NCI-H748 (cell line): ENCODE results near the gene CCNK.

ENCODE experiments used
- DNase-seq: peaks from one replicate; lab custom pipeline; 2025; ENCODE audit not compliant: unreplicated experiment; lab: John Stamatoyannopoulos, UW

The CCNK gene

DNA sequence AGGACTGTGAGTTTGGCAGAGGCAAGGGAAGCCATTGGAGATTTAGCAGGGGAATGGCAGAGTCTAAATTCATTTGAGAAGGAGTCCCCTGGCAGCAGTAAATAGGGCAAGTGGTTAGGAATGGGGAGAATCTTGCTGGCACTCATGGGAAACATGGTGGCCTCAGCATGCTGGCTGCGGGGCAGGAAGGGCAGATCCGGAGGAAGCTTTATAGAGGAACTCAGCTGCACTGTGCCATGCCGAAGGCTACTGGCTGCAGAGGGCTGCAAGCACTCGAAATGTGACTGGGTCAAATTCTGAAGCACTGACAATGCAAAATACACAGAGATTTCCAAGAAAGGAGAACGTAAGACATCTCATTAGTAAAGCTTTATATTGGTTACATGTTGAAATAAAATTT lies 23.9 kb downstream of the CCNK start:
- DNase-seq, result no peak

DNA sequence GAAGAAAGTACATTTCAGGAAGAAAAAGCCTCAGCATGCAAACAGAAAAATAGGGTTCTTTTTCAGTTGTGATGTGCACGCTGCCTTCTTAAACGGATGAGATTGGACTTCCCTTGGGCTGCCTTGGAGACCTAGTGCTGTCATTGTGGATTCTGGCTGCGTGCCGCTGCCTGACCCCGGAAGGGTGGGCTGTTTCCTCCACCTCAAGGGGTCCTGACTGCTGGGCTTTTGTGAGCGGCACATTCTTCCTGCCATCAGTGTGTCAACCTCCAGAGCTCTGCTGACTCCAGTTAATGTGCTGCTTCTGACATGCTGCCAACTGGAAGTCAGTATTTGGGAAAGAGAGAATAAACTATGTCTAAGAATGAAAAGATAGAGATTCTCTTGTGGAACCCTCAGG lies 25.1 kb downstream of the CCNK start:
- DNase-seq, result no peak

DNA sequence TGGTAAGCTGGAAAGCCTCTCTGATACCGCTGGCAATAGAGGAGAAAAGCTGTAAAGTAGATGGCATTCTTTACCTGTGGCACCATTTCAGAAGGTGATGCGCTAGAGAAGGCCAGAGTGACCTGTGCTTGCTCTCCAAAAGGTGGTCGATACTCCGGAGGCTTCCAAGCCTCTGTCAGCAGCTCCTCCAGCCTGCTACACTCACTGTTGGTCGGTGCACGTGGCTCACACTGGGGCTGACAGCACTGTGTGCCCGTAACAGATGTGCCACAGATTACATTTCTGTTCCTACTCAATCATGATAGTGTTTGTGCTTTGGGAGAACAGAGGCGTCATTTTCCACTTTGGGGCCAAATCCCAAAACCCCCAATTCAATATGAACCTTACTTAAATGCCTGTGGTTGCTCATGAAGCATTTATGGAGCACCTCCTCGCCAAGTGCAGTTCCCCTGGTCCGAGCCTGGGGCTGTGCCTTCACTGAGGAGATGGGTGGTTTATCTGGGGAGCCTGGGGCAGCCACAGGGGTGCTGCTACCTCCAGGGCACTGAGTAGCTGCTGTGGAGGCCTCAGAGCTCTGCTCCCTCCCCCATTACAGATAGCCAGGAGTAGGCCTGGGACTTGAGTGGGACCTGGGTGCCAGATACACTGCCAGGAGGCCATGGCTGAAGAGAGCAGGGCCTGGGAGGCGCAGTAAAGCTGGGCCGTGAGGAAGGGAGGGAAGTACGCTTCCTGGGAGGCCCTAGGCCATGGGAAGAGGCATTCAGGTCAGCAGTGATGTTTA lies 26.8 kb downstream of the CCNK start:
- no peak for DNase-seq

DNA sequence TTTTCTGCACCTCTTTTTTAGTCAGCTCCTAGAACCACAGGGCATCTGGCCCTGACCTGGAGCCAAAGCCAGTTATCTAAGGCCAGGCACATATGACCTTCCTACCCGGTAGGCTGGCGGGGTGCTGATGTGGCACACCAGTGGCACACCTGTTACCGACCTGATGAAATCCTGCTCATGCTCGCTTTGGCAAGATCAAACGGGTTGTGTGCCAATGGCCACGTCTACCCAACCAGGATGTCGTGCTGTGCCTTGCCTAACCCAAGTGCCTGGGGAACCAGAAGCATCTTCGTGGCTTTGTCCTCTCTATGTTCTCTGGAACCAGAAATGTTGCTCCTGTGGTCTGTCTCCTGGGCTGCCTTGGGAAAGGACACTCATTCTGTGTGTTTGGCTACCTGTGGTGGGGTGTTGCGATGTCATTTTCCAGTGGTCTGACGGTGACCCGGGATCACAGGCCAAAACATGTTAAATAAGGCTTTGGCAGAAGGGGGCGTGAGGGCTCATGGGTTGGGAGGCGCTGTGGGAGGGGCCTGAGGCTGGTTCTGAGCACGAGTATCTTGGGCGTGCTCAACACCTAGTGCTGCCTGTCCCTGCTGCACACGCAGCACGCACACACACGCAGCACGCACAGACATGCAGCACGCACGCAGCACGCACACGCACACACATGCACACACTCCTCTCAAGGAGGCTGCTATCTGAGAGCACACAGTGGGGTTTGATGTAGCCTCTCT lies 27.9 kb downstream of the CCNK start:
- no peak for DNase-seq

DNA sequence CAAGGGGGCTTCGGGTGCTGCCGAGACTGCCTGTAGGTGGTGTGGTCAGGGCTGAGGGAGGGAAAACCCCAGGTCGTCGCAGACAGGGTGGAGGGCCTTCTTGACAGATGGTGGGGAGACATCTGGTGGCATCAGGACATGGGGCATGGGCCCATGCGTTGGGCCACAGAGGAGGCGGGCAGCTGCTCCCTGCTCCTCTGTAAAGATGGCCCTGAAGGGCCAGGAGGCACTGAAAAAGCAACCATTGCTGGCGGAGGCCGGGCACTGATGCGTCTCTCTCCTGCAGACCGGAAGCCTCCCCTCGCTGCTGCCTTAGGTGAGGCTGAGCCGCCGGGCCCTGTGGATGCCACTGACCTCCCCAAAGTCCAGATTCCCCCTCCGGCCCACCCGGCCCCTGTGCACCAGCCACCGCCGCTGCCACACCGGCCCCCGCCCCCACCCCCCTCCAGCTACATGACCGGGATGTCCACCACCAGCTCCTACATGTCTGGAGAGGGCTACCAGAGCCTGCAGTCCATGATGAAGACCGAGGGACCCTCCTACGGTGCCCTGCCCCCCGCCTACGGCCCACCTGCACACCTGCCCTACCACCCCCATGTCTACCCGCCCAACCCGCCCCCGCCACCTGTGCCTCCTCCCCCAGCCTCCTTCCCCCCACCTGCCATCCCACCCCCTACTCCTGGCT lies 28.8 kb downstream of the CCNK start:
- no peak for DNase-seq

DNA sequence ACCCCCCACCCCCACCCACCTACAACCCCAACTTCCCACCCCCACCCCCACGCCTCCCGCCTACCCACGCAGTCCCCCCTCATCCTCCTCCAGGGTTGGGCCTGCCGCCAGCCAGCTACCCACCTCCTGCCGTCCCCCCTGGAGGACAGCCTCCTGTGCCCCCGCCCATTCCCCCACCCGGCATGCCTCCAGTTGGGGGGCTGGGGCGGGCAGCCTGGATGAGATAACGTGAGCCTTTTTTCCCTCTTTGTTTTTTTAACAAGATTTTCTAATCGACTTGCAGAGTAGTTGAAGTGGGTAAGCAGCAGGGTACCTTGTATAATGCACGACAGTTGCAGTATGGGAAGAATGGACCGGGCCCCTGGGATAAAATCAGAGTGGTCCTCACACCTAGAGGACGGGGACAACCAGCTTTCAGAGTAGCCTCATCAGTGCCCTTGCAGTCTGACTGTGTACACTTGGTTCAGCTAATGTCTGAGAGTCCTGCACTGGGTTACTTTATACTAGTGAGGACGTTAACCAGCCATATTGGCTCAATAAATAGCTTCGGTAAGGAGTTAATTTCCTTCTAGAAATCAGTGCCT lies 29.4 kb downstream of the CCNK start:
- no peak for DNase-seq

DNA sequence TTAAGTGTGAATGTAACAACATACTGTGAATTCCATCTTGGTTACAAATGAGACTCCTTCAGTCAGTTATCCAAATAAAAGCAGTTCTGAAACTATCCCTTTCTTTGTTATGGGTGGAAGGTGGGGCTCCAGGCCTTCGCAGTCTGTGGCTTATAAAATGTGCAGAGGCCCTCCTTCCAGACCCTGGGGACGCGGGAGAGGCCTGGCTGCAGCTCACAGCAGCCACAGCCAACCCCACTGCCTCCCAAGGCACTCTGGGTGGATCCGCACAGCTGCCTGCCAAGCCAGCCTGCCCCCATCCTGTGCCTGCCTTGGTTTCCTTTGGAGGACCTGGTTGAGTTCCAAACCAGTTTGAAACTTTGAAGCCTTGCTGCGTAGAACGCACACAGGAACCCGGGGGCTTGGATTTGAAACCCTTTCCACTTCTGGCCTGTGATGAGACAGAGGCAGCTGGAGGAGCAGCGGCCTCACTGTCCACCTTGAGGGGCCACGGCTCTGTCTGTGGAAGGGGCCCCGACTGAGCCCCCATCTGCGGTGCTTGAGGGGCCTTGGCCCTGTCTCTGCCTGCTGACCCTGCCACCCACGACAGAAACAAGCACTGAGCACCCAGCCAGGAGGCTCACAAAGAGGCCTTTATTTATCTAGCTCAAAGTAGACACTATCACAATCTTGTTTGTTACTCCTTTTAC lies 30.4 kb downstream of the CCNK start:
- DNase-seq, result no peak

DNA sequence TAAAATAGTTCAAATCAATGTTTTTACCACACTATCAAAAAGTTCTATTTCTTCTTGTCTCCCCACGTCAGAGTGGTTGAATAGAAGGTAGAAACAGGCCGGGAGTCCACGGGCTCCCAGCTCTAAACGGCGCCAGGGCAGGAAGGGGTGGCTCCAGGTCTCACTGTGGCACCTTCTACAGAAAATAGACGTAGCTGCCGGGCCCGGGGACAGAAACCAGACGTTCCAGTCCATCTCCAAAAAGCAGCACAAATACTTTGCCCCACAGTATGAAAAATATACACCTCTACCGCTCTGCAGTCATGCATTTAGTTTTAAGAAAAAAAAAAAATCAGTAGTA lies 30.9 kb downstream of the CCNK start:
- no peak for DNase-seq

DNA sequence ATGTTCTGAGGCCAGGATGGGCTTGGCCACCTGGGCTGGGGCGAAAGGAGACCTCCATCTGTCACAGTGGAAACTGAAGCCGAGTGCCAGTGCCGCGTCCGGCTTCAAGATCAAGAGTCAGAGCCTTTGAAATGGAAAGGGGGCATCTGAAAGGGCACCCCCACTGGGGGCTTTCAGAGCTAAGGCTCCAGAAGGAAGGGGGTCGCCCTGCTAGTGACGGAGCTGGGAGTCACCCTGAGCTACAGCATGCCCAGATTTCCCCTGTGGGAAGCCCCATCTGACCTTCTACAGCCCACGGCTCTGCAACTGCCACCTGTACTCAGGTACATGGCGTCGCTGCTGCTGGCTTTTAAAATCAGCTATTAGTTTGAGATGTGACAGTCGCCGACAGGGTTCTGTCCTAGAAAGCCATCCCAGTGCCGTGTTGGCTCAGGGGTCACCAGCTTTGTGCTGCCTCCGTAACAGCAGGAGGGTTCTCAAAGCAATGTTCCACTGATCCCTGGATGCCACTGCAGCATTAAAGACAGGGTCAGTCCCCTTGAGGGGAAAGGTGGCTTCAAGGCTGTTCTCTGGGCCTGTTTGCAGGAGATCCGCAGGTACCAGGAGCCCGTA lies 31.5 kb downstream of the CCNK start:
- DNase-seq, result no peak

DNA sequence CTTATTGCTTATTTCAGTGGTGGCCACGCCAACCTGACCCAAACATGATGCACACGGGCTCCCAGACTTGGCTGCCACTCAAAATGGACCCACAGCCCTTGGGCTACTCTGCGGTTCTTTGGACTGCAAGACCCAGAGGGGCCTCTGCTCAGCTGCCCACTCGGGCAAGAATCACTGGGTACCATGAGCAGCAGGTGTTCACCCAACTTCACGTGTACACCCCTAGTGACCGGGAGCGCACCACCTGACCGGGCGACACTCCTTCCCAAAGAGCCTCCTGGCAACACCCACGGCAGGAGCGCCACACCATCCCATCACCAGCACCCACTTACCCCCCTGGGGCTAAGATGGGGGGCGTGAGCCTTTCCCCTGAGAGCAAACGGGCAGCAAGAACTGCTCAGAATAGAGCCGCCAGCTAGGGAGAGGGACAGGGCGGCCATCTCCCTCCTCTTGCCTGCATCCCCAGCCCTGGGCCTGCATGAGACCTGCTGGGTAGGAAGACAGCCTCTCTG lies 32.0 kb downstream of the CCNK start:
- no peak for DNase-seq

DNA sequence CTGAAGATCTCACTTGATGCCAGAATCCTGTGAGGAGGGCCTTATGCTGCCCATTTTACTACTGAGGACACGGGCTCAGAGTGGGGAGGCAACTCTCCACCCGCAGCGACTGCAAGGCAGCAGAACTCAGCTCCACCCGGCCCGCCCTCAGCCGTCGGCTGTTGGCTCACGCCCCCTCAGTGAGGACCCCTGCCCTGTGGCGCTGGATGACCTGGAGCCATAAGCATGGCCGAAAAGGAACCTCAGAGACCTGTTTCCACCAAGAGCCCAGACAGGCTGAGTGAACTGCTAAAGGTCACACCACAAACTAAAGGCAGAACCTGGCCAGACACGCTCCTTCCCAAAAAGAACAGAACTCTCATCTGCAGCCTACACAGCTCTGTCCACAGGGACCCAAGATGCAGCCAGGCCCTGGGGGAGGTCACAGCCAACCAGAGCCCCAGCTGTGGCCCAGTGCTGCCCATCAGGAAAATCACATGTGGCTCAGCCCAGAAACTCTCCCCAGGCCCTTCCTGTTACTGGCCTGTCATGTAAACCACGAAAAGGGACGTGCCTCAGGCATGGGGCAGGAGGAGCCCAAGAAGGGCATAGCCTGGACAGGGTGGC lies 32.8 kb downstream of the CCNK start:
- no peak for DNase-seq

DNA sequence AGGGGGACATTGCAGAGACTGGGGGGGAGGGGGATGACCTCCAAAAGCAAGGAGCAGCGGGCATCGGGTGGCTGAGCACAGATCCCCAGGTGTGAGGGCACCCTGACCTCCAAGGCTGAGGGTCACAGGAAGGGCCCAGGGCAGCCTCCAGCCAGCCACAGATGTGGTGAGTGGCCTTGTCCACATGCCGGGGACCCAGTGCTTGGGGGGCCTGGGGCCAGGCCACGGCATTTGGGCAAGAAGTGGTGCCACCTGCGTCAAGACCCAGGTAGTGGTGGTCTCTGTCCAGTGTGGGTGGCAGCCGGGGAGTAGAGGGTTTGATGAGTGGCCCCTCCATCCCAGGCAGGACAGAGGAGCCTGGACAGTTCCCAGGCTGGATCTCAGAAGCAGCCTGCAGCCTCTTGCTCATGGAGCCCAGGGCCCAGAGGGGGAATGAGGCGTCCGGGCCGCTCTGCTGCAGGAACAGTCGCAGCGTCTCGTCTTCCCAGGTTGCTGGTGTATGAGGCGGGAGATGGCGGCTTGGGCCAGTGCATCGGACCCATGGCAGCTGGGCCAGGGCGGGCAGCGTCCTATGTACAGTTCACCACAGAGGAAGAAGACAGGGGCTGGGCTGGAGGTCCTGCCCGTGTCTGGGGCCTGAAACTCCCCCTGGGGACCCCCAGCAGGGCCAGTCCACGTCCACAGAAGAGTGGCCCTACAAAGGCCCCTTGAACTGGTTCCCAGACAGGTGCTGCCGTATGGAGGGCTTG lies 33.5 kb downstream of the CCNK start:
- no peak for DNase-seq

DNA sequence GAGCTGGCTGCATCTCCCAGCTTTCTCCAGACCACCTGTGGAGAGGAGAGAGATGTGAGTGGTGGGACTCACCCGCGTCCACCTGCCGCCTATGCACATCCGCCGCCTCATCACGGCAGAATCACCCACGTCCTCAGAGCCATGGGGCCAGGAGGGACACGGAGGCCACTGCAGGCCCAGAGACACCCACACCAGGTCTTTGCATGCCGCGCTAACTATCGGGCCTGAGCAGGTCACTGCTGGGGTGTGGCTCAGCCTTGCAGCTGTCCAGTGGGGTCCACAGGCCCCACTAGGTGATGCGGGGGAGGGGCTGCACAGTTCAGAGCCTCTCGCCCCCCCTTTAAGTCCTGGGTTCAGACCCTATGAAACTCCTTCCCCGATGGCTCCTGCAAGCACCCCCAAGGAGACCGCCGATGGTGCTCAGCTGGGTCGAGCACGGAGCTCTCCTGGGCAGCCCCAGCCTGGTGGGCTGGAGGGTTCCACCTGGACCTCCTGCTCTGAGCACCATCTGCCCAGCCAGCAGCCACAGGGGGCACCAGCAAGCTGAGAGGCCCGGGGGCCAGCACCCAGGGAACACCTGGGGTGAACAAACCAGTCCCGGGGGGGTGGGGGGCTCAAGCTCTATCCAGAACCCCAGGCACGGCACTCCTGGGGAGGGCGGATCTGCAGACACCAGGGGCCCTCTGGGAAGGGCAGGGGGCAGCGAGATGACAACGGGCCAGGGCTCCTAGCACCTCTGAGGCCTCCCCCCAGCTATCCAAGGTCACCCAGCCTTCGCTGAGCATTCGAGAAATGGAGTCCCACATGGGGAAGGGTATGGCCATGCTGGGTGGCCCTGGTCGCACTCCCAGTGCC lies 34.3 kb downstream of the CCNK start:
- DNase-seq, result no peak

DNA sequence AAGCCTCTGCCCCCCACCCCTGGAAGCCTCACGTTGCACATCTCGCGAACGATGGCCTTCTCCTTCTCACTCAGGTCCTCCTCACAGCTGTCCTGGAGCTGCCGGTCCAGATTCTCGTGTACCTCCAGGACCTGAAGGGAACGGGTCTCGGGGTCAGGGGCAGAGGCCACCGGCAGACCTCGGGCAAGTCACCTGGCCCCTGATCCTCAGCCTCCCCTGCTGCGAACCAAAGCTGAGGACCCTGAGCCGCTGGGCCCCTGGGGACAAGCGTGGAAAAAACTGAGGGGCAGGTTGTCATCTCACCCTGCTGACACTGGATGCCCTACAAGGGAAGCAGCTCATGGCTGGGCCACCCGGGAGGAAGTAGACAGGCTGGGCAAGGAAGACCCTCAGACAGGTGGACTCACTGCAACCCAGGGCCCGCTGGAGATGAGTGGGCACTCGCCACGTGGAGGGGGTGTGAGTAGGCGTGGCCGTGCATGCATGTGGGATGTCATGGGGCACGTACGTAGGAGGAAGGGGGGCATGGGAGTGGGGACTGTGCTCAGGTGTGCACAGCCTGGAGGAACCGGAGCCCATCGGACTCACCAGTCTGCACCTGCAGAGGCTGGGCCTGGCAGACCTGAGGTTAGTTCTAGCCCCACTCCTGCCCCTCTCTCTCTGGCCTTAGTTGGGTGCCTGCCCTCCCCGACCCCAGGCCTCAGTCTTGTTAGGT lies 35.1 kb downstream of the CCNK start:
- no peak for DNase-seq

DNA sequence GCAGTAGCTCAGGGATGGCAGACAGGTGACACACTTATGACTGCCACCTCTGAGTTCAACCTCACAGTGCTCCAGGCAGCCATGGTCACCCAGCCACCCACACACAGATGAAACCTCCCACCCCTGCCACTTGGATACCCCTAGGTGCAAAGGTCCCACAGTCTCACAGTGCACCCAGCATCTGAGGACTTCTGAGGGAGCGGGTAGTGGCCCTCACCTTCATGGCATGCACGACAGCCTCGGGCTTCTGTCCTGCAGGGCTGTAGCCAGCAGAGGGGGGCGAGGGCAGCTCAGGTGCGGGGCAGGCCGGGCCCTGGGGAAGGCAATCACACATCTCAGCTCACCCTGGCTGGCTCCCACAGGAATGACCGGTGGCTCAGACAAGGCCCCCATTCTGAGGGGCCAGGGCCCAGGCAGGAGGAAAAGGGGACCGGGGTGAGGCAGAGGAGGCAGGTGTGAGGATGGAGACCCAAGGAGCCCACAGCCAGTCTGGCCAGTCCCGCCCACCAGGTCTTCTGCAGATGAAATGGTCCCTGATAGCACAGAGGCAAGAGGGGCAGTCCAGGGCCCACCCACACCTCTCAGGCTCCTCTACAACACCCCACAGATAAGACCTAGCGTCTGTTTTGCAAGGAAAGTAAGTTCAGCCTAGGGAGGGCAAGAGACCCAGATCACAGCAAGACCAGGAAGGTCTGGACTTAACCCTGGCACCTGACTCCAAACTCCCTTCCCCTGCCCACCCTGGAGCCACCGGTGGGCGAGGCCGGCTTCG lies 35.8 kb downstream of the CCNK start:
- no peak for DNase-seq

DNA sequence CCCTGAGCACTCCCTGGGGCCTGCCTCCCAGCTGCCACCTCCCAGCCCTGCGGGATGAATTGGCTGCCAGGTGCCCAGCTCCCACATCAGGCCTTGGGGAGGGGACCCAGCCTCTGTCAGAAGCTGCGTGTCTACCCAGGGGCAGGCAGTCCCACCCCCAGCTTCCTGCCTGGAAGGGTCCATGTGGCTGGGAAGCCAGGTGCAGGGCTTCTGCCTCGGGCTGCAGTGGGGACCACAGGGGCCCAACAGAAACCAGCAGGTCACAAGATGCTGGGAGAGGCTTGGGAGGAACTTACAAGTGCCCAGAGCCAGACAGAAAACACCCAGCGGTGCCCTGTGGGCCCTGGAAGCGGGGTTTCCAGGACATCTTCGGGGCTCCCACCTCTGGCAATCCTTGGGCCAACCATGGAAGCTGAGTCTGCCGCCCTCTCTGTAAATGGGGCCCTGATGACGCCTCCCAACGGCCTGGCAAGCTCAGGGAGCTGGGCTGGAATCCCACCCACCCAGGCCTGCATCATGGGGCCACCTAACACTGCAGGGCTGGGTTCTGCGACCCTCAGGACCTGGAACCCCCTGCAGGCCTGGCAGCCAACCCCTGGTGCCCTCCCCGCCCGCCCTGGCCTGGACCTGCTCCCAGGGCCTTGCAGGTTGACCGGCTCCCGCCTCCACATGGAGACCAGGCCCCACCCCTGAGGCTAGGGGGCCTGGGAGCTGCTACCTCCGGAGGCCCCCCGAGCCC lies 36.6 kb downstream of the CCNK start:
- no peak for DNase-seq
